HL-60/S4 treated with retinoic acid at 250 ng/mL for 4 days and 3 days (cell line): ENCODE data around the gene CBR3.

ENCODE experiments used
- in situ Hi-C: fragments of 300-500 bp; cut with MboI; formaldehyde crosslinking; loops from 2 replicates; pipeline ENCODE4 v1.7.0; 2022; ENCODE audit warnings: low sequenced_read_pairs

The CBR3 gene

GRCh38 chr21:36149788-36150711 is 15.2 kb downstream of the CBR3 start:
- in situ Hi-C loops = loop anchor here (10.0 kb wide), 1 partner anchor 65 kb away; no protein-coding TSS in a partner anchor

- in situ Hi-C loops = no loop called here
These were observed 20.9 kb downstream of the CBR3 start for GRCh38 chr21:36155603-36156338.

DNA sequence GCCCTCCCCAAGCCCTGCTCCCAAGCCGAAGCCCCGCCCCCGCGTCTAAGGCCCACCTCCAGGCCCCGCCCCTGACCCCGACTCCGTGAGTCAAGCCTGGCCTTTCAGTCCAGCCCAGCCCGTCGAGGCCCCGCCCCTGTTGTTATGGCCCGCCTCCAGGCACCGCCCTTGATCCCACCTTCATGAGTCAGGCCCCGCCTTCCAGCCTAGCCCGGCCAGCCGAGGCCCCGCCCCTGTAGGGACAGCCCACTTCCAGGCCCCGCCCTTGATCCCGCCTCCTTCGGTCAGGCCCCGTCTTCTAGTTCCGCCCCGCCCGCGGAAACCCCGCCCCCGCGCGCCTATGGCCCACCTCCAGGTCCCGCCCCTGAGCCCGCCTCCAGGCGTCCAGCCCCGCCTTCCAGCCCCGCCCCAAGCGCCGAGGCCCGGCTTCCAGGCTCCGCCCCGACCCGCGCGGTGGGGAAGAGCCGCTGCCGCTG is 21.5 kb downstream of the CBR3 start:
- in situ Hi-C loops = no loop called here

DNA sequence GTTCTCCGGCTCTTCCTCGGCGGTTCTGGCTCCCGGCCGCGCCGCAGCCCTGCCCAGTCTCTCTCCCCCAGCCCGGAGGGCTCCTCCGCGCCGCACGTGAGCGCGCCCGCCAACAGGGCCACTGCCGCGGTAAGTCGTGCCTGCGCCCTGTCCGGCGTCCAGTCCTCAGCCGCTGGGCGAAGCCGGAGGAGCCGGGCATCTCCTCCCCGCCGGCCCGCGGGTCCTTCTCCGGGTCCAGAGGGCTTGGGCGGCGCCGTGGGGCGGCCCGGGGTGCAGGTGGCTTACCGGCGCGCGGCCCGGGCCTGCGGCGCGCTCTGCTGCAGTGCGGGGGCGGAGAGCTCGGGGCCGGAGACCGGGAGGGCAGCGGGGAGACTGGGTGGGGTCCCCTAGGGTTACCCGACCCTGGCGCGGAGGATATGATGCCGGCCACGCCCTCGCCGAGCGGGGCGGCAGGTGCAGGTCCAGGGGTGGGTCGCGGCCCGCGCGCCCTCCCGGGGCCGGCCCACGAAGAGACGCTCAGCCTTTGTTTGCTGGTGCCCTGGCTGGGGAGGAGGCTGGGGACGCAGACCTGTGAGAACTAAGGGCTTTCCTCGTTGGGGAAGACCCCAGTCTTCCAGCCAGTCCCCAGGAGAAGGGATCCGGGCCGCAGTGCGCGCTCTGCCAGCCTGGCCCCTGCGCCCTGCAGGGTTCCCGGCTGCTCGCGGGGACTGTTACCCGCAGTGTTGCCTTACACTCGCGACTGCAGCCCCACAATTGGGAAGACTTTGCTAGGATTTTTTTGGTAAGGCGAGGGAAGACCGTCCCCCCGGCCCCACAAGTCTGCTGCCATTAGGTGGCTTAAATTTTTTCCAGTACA is 22.2 kb downstream of the CBR3 start, which contains the start of gene DOP1B:
DOP1B (plus strand) TSS at position 10 of the 856 bp plus-strand sequence. CDS start 7,910 bp downstream, outside the sequence.
- in situ Hi-C loops = no loop called here

- in situ Hi-C loops = no loop called here
These were observed 24.6 kb downstream of the CBR3 start for GRCh38 chr21:36159356-36159921.

- in situ Hi-C loops = no loop called here
These were observed 25.9 kb downstream of the CBR3 start for GRCh38 chr21:36160850-36161178.

- in situ Hi-C loops = no loop called here
These were observed 27.8 kb downstream of the CBR3 start for GRCh38 chr21:36162631-36163030.

- in situ Hi-C loops = no loop called here
These were observed 29.2 kb downstream of the CBR3 start for GRCh38 chr21:36163750-36164741.

- in situ Hi-C loops = no loop called here
These were observed 30.5 kb downstream of the CBR3 start for GRCh38 chr21:36165356-36165755.

- in situ Hi-C loops = no loop called here
These were observed 31.8 kb downstream of the CBR3 start for GRCh38 chr21:36166705-36167104.

GRCh38 chr21:36167541-36167940 is 32.7 kb downstream of the CBR3 start:
- in situ Hi-C loops = no loop called here

DNA sequence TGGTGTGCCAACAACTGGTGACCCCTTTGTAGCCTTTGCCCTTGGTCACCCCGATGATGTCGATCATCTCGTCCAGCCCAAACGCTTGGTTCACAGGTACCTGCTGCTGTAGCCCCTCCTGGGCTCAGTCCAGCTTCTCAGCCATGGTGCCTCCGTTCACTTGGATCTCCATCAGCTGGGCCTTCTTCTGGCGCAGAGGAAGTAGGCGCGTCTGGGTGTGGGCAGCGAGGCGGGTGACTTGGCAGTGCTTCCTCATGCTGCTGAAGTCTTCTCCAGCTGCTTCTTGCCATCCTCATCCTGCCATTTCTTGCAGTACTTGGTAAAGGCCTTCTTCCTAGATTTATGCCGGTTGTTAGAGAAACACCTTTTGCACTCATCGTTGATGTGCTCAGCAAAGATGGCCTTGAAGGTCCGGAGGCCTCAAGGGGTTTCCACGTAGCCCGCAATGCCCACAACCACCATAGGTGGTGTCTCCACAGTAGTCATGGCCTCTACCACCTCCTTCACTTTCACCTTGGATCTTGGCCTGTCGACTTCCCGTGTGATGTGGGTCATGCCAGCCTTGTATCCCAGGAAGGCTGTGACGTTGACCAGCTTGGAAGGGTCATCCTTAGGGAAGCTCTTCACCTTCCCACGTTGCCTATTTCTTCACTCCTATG is 34.7 kb downstream of the CBR3 start:
- in situ Hi-C loops = no loop called here

DNA sequence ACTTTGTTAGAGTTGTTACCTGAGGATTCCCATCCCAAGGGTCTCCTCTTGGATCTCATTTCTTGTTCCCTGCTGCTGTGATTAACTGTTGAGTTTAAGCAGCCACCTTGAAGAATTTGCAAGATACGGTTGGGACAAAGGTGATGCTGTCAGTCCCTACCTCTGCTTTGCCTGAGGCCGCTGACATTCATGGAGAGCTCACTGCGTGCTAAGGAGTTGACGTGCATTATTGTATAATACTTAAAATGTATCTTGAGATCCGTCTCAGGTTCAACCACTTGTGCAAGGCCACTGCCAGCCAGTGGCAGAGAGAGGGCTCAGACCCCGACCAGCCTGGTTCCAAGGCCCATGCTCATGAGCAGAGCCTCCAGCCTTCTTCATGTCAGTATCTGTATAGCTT is 35.9 kb downstream of the CBR3 start:
- in situ Hi-C loops = no loop called here

DNA sequence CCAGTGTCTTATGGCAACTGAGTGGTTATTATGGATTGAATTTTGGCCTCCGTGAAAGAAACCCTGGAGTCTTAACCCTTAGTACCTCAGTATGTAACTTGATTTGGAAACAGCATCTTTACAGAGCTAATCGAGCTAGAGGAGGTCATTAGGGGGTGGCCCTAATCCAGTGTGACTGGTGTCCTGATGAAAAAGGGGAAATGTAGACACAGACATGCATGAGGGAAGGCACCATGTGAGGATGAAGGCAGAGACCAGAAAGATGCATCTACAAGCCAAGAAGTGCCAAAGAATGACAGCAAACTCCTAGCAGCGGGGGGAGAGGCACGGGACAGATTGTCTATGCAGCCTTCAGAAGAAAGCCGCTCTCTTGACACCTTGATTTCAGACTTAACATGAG is 36.5 kb downstream of the CBR3 start:
- in situ Hi-C loops = no loop called here

DNA sequence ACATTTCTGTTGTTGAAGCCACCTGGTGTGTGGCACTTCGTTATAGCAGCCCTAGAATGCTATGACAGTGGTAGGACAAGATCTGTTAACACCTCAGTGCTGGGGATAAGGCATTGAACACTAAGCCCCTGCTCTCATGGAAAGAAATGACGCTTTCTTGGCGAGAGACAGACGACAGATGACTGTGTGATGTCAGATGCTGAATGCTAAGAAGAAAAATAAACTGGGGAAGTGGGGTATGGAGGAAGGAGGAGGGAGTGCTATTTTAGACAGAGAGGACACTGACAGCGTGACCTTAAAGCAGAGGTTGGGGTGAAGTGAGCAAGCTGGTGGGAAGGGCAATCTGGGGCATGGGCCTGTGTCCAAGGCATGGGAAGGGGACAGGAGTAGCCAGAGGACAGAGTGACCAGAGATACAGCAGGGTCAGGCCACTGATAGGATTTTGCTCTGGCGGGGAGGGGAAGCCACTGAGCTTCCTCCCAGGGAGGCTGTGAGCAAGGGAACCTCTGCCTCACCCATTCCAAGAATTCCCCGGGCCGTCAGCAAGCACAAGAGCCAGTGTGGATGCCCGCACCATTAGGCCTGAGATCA is 37.0 kb downstream of the CBR3 start:
- in situ Hi-C loops = no loop called here

GRCh38 chr21:36174780-36175179 is 39.9 kb downstream of the CBR3 start:
- in situ Hi-C loops = no loop called here

DNA sequence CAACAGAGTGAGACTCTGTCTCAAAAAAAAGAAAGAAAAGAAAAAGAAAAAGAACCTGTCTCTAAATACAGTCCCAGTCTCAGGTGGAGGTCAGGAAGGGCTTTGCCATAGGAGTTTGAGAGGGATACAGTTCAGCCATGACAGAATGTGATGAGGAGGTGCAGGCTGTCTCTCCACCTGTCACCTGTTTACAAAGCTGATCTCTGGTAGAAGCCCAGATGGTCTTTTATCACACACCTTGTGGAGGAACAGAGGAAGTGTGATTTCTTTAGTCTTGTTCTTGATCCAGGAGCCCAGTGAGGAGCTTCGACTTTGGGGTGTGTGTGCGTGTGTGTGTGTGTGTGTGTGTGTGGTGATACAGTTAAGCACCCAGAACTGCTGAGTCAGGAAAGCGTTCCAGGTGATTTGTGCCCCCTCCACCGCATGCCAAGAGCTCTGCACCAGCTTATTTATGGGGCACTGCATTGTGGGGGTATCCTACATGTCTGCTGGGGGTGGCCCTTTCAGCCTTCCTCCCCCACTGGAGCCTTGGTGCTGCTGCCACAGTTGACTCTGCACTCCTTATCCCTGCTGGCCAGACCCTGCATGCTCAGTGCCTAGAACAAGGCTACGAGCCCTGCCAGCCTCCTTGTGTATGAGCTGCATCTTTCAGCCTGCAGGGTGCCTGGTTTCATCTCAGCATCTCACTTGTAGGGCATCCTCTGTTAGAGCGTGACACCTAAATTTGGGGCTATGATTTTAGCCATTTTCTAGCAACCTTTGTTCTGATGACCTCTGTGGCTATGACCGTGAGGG is 41.1 kb downstream of the CBR3 start:
- in situ Hi-C loops = no loop called here

DNA sequence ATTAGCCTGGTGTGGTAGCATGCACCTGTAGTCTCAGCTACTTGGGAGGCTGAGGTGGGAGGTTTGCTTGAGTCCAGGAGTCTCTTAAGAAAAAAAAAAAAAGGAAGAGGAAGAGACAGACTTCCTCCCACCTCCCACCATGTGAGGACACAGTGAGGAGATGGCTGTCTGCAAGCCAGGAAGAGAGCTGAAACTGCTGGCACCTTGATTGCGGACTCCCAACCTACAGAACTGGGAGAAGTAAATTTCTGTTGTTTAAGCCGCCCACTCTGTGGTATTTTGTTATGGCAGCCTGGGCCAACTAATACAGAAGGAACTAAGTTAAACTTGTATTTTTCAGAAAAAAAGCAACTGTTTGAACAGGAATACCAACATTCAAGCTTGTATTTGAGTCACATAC is 43.5 kb downstream of the CBR3 start:
- in situ Hi-C loops = no loop called here
